NCI-H526 (cell line): ENCODE results near the gene METTL24.
"Not testable (repeated sequence)": the region's sequence is repeated elsewhere in the genome, so short reads cannot be mapped to it uniquely, and the experiment has no call there.

Source experiments
- DNase-seq, 2 experiments: peaks; one replicate each; lab custom pipeline; 2025; lab: John Stamatoyannopoulos, UW

The METTL24 gene

DNA sequence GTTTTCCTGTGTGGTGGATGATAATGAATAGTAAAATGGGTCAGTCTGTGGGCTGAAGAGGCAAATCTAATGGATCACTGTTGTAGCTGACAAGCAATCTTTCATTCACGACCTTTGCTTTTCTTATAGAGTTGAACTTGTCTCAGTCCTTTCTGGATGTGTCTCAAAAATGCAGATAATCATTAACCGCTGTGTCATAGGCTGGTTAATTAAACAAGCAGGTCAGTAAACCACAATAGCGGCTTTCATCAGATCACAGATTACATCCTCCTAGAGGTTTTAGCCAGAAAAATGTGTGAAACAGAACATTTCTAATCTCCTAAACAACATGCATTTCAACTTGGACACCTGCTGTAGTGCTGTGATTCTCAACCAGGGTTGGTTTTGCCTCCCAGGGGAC, 2.5 kb upstream of the METTL24 start:
- DNase-seq, result peak; percentile 84 to 89

DNA sequence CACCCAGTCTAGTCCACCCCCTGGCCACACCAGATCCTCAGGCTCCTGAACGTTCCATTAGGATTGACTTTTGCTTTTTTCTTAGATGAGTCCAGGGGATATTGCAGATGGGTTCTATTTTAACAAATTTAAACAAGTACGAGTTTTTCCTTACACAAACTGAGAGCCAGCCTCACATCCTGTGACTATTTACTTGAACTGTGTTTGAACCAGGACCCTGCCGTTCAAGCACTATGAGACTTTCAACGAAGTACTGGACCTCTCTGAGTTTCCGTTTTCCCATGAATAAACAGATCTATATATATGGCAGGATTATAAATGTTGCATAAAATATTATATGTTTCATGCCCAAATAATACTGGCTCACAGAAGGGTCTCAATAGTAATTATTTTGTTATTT, 1.4 kb upstream of the METTL24 start:
- DNase-seq, result peak; percentile 59 to 61

DNA sequence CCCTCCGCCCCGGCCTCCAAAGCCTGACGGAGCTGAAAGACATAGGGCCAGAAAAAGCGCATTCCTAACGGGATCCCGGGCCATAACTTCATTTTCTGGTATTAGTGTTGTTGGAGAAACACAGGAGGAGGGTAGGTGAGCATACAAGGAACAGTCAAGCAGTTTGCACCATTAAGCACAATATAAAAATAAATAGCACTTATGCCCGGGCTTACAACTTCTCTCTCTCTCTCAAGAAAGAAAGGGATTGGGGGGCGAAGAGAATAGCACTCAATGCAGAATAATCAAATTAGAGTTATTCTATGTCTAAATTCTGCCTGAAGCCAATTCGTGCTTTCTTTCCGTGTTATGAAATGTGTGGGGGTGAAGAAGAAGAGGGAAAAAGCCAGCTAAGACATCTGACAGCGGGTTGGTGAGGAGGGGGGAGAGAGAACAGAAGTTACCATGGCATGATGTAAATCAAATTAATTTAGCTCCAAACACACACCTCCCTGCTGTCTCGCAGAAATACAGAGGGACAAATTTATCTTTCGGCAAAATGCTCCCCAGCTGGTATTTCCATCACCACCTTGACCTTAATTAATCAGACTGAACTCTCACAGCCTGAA, 508 bp upstream of the METTL24 start:
- DNase-seq, result peak; percentile 65 to 69

DNA sequence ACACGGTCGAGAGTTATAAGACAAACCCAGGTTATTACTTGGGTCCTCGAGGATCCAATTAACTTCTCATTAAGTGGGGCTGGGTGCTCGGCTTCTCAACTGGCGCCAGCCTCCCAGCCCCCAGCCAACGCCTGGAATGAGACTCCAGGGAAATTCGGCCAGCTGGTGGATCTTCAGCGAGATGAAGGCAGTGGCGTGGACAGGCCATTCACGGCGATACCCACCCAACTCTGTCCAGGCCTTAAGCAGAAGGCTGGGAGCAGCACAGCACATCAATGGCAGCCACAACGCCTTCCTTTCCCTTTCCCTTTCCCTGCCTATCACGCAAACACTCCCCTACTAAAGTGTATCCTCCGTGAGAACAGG, 868 bp downstream of the METTL24 start:
- DNase-seq, result peak; percentile 69 to 83

DNA sequence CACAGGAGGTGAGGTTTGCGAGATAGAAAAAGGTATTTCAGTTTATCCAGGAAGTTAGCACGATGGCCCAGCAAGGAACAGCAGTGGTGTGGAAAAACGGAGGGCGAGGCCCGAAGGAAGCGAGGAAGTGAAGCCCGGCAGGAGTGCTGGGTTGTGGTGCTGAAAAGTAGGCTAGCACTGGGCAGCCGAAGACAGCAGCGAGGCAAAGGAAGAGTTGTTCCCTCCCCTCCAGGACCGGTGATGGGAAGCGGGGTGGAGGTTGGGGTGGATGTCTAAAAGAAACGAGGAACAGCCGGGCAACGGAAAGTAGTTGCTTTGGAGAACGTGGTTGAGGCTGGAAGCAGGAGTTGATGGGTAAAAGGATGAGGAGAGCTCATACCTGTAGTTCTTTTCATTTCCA, 1.4 kb downstream of the METTL24 start:
- DNase-seq, result peak; percentile 69 to 83

DNA sequence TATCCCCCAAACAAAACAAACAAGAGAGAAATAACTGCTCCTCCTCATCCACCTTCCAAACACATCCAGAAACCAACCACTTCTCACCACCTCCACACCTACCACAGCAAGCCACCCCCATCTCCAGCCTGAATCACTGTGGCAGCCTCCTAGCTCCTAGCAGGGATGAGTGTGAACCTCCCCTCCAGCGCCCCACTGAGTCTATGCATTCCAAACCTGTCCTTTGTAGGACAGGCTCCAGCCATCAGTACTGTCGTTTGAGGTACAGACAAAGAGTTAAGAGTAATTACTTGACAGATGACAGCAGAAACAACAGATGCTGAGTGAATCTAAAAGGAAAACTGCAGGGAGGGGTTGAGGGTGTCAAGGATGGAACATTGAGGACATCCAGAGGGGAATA, 2.4 kb downstream of the METTL24 start:
- peak; percentile 74 to 83 for DNase-seq

DNA sequence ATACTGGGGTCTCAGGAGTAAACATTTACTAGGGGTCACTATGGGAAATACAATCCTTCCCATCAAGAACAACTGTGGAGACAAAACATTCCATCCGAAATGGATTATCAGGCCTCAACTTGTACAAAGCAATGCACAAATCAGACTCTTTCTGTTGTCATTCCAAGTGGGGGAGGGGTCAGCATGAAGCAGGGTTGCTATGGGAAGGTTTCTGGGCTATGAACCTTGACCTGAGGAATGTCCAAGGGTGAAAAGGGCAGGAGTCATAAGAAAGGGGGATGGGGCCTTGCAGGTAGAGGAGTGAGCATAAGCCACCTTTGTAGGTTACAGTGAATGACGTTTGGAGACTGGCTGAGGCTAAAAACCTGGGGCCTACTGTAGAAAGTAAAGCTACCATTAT, 3.1 kb downstream of the METTL24 start:
- peak; percentile 50 to 74 for DNase-seq

DNA sequence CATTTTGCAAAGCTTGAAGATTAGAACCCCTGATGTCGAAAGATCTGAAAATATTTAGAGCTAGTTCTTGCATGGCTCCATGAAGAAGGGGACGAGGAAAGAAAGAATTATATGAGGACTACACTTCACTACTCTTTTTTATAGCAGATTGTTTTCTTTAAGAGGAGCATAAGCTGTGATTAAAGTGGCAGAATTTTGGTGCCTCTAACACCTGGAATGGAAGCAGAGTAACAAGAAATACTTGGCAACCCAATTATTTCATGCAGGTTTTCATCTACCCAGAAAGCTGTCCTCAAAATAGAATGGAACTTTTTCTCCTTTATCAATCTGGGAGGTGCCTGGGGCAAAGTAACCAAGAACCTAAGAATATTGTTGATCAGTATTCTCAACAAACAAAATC, 4.0 kb downstream of the METTL24 start:
- peak in 1 of 2 experiments; percentile 39 for DNase-seq

DNA sequence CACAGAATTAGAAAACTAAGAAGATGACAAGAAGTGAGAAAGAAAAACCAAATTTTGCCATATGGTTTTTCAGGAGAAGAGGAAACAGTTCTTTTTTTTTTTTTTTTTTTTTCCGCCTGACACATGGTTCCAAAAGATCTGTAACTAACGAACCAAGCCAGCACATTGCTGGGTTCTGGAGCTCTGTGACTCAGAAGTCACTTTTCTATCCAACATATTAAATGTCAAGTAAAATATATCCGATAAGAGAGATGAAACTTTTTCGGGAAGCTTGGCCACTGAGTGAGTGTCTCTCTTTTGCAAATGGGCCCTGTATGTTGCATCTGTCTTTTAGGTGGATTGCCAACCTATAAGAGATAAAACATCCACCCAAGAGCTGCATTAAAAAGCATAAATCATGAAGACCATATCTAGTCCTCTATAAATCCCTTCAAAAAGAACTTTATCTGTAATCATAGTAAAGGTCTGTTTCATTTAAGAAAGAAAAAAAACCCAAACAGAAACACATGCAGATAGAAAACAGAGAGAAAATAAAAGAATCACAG, 4.6 kb downstream of the METTL24 start:
- DNase-seq, result peak; percentile 16 to 32

DNA sequence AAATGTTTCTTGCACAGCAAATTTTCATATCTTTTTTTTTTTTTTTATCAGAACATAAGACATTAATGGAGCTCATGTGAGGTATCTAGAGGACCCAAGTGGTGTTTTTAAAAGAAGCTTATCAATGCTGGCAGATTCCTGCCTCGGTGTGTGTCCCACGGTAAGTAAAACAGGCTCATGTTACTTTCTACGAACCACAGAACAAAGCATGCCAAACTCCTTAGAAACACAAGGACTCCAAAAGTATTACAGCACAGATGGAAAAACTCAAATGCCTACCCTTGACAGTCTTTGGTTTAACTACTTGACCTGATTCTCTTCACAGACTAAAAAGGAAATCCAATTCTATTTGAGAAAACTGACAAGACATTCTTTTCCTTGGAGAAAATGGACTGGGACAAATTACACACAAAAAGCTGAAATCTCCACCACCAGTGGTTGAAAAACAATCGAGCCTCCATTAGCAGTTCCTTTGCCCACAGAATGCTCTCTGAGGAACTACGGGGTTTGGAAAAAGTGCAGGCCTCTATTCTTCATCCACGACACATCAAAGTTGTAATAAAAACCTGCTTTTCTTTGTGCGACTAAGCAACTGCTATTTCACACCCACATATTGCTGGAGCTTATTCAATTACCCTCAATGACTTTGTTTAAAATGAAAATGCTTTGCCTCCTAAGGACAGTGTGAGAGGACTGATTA, 5.4 kb downstream of the METTL24 start:
- peak; percentile 11 to 44 for DNase-seq

DNA sequence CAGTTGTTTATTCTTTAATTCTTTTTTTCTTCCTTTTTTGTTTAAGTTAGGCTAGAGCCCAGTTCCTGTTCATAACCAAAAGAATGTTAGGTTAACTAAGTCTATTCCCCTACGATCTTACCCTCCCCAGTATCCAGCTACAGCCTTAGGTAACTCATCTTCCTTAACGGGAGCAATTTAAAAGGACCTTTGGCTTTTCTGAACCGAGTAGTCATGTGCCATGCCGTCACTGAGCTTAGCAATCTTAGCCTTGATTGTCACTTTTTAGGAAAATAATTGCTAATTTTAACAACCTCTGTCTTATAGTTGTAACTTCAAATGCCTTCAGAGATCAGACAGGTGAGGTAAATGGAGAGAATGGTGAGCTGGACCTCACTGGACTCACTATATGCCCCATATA, 6.2 kb downstream of the METTL24 start:
- DNase-seq, result peak in 1 of 2 experiments; percentile 28

DNA sequence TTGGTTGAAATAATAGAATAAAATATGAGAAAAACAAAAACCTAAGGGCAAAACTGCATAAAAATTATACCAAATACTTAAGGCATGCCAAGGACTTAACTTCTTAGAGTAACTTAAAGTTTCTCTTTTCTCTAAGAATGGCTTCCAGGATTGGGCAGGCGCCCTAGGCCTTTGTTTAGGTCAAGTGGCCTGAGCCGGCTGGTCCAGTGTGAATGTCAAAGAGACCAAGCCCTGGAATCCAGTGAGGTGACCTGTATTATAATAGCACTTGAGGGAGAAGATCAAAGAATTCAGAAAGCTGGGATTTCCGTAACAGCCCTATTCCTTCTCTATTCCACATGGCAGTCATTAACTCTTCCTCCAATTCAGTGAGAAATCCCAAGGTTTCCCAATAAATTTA, 6.6 kb downstream of the METTL24 start:
- DNase-seq, result no peak

DNA sequence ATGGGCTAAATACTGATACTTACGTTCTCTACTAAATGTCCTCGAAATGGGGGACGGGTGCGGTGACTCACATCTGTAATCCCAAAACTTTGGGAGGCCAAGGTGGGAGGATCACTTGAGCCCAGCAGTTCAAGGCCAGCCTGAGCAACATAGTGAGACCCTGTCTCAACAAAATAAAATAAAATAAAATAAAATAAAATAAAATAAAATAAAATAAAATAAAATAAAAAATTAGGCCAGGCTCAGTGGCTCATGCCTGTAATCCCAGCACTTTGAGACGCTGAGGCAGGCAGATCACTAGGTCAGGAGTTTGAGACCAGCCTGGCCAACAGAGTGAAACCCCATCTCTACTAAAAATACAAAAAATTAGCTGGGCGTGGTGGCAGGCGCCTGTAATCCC, 7.6 kb downstream of the METTL24 start:
- not testable (repeated sequence) for DNase-seq

DNA sequence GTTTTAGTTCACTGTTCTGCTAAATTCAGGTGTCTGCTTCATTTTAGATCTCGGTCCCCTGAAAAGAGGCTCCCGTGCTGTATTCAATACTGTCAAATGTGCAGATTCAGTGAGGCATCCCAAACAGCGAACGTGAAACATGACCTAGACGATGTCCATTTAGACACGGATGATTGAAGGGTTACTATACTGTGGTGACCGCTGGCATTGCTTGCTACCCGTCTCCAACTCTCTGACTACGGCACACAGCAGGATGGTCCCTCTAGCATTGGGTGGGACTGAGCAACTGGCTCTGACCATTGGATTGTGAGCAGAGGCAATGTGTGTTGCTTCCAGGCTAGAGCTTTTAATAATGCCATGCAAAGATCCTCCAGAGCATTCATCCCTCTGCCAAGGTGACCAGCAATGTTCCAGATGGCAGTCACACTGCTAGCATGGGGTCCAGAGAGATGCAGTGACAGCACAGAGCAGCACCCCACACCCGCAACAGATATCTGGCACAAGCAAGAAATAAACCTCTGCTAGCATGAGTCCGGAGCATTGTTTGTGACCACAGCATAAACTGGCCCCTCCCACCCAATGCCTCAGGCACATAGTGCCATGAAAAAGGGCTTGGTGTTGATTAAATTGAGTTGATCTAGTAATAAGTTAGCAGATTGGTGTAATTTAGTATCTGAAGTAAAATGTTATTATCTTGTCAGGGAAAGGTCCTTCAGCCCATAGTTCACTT, 9.0 kb downstream of the METTL24 start:
- DNase-seq, result peak; percentile 72 to 77

DNA sequence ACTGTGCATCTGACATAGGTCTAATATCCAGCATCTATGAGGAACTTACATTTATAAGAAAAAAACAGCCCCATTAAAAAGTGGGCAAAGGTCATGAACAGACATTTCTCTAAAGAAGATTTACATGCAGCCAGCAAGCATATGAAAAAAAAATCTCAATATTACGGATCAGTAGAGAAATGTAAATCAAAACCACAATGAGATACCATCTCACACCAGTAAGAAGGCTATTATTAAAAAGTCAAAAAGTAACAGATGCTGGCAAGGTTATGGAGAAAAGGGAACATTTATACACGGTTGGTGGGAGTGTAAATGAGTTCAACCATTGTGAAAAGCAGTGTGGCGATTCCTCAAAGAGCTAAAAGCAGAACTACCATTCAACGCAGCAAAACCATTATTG, 13.1 kb downstream of the METTL24 start:
- DNase-seq, result peak; percentile 94 to 96

DNA sequence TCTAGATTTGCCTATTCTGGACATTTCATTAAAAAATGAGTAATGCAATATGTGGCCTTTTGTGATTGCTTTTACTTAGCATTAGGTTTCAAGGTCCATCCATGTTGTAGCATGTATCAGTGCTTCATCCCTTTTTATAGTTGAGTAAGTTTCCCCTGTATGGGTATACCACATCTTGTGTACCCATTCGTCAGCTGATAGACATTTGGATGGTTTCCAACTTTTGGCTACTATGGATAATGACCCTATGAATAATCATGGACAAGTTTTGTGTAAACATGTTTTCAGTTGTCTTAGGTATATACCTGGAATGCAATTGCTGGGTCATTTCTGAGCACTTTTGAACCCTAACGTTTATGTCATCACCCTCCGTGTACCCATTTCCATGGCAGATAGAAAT, 15.4 kb downstream of the METTL24 start:
- peak; percentile 6 to 31 for DNase-seq

DNA sequence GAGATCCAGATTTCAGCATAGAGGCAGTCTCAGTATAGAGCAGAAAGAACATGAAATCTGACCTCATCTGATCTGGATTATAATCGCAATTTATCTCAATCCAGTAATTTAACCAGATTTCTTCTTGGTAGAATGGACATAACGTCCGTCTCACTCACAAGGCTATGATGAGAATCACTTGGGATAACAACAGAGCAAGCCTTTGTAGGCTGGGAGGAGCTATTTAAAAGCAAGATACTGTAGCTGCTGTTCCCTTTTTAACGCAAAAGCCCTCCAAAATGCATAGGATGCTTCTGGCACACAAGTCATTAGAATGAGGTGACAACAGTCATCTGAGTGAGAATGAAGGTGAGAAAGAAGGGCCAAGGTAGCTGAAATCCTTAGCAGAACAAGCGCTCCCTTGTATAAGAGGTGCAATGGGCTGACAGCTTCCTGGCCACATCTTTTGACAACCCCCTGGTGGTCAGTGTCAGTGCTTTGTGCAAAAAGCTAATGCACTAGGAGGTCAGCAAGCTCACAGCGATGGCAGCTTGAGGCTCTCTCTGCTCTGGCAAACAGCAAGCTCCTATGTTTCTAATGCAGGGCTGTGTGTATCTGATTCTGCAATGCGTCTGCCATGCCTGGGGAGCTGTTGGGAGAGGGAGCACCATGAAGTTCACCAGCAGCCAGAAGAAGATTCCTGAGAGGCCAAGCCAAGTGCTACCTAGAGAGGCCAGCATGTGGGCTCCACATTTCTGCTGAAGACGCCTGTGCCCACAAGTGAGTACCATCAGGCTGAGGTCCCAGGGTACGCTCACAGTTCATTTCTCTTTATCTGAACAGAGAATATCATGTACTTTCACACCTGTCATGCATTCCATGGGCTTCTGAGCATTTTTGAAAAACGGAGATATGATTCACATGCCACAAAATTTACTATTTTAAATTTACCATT, 16.2 kb downstream of the METTL24 start:
- DNase-seq, result peak; percentile 58 to 83

DNA sequence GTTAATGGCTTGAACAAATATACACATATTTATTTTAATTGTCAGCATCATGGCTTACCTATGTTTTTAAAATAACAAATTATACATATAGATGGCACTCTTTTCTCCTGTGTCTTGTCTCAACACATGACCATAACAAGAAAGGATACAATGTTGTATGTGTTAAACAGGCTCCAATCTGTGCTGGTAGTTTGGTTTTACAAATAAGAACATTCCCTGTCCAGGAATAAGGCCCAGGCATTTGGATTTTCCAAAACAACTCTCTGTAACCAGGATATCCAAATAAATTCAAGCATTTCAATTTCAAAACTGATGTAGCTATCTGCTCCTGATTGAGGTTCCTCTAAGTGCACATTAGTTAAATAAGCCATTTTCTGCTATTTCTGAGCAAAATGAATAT, 17.1 kb downstream of the METTL24 start:
- no peak for DNase-seq

DNA sequence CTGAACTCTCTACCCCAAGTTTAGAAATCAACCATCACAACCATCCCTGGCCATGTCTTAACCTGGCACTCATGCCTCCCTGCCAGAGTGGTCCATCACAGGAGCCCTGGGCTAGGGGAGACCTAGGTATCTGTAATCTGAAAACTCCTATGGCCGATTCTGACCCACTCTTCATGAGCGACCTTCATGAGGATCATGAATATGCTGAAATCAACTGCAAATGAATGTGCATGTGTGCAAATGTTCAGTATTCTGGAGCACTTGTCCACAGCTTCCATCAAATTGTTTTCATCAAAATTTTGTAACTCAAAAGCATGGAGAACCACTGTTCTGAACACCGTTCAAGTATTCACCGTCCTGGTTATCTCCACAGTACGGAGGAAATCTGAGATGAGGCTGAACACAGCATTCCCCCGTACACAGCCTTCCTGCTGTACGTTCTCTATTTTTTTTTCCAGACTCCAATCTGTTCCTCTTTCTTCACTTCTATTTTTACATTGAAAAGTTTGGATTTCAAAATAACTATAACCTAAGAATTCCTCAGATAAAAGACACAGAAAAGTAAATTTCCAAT, 17.7 kb downstream of the METTL24 start:
- DNase-seq, result no peak

DNA sequence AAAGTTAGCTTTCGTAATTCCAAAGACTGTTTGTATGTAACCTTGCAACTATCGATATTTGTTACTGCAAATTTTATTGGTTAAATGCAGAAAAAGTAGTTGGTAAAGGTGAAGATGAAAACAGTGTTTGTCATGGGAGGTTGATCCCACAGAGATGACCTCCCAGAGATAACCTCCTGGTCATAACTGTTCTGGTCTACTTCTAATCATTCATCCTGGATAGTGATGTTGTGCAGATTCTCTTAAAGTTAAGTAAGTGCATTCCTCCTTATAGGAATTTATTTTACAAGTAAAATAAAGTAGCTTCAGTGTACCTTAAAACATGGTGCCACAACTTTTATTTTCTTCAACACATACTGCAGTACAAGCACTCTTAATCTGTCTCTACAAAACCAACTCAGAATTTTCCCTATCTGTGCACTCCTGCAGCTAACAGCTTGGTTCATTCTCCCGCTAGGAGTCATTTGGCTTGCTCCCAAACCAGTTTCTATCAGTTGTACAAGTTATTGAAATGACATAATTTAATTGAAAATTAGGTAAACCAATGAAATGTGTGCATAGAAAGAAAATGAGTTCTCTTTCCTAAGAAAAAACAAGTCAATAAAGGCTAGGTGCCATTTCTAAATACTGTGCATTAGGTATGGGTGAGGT, 19.2 kb downstream of the METTL24 start:
- no peak for DNase-seq

DNA sequence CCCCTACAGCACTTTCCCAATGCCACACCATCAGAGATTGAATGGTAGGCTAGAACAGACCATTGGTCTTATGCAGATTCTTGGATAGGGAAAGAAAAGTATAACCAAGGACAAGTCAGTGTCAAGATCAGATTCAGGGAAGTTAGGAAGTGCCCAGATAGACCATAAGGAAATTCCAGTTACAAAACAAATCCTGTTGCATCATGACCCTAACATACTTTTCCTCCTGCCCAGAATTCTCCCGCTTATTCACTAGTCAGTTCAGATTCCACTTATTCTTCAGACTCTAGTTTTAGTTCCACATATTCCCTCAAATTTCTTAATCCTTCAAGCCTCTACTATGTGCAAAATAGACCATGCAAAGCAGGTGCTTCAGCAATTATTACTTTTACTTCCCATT, 20.7 kb downstream of the METTL24 start:
- no peak for DNase-seq
